Urinary bladder (tissue), 4 donors: ENCODE measurements around the gene BRME1. TPM values are rescaled to one million over a fixed set of nuclear protein-coding genes. Genes with fewer than 3 reads are reported as not detected.

Experiments
- DNase-seq: peaks from one replicate; pipeline ENCODE4 v3.0.0-alpha.2; 2015; ENCODE audit errors: extremely low spot score
- H3K27ac ChIP-seq: one replicate; pipeline ENCODE4 v1.5.1; 2013; ENCODE audit warnings: low read depth, mild to moderate bottlenecking, moderate library complexity
- H3K36me3 ChIP-seq: one replicate; pipeline ENCODE4 v1.6.1; 2013; ENCODE audit warnings: mild to moderate bottlenecking, moderate library complexity; ENCODE audit not compliant: insufficient read depth
- H3K4me1 ChIP-seq: one replicate; pipeline ENCODE4 v1.6.1; 2013; ENCODE audit warnings: mild to moderate bottlenecking, moderate library complexity; ENCODE audit not compliant: insufficient read depth
- H3K4me3 ChIP-seq: one replicate; pipeline ENCODE4 v1.5.1; 2013; ENCODE audit warnings: low read depth, low read length
- WGBS: extraction: QIAGEN DNeasy Blood & Tissue Kit; methylation state at CpG from one replicate; pipeline ENCODE4 v1.1.7; 2013; 5-methylcytosine and 5-hydroxymethylcytosine counted together
- polyA plus RNA-seq: library from polyadenylated mRNA; stranded (reverse); fragments of 200-250 nt; gene quantifications from one replicate; pipeline ENCODE4 v1.2.3, GENCODE V29; 2013
- total RNA-seq: library from RNA; depleted of rRNA; stranded (reverse); fragments of >200 nt; gene quantifications from one replicate; pipeline ENCODE4 v1.2.3, GENCODE V29; 2014
- donor health status: healthy with polysubstance abuse.
- donor health status: healthy.

Gene BRME1
- total and polyA plus RNA-seq, 2 donors: 2.0 to 2.2 TPM

DNA sequence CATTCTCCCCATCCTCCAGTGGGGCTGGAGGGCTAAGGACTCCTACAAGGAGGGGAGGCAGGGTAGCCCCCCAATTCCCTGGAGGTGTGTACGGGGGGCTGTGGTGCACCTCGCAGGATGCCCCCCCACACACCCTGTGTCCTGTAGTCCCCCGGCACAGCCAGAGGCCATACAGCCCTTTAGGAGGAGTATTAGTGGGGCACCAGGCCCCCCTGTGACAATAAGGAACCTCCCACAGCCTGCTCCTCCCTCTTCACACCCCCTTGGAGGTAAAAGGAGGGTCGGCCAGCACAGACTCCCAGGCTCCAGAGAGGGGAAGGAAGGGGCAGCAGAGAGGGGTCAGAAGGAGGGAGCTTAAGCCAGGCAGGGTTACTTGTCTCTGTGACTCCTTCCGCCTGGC is 29.1 kb downstream of the BRME1 start, which contains the start of gene NANOS3:
Gene NANOS3, plus strand, starts transcription at position 301 of the 400 bp plus-strand sequence. CDS start 115 bp downstream, outside the sequence.
- Histone ChIP-seq H3K27ac (no peak within 1 kb of the TSS), H3K36me3 (no peaks in the 10 kb centered on the region), H3K4me1 (no peaks in the 10 kb centered on the region), H3K4me3 (no peak within 1 kb of the TSS)
- no peak for DNase-seq
- WGBS: 51% methylated on average over 5 of the region's 5 CpGs

GRCh38 chr19:13875824-13876223 is 30.1 kb downstream of the BRME1 start:
- no peaks in the 10 kb centered on the region for H3K36me3 ChIP-seq
- no peak overlapping the region for H3K4me3 ChIP-seq
- DNase-seq: no peak
- 96% methylated on average over 5 of the region's 5 CpGs for WGBS
- no peaks in the 10 kb centered on the region for H3K4me1 ChIP-seq
- H3K27ac ChIP-seq: no peak overlapping the region

DNA sequence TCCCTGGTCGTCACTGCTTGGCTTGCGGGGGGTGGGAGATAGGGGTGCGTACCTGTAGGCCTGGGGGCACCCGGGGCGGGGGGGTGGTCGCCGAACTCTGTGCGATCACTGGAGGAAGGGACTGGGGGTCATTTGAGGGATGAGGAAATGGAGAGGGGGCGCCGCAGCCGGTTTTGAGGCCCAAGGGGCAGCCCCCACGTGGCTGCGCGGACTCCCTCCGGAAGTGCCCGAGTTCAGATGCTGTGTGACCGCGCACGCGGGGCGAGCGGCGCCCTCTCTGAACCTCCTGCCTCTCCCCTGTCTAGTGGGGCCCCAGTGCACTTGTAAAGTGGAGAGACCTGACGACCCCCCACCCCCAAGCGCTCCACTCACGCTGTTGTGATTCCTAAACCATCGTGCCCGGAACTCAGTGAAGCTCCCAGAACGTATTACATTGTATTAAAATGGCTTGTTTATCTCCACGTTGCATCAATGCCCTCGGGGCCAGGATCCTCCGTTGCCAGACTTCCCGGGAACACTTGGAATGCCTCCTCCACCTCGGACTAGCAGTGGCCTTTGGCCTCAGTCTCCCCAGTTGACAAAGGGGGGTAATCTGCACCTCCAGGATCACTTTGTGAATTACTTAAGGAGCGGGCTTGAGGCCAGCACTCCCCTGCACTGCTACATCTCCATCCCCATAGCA is 31.9 kb downstream of the BRME1 start:
- no peak overlapping the region for H3K27ac ChIP-seq
- H3K4me3 ChIP-seq: no peak overlapping the region
- WGBS: 54% methylated on average over 35 of the region's 35 CpGs
- H3K36me3 ChIP-seq: no peaks in the 10 kb centered on the region
- DNase-seq: no peak
- no peaks in the 10 kb centered on the region for H3K4me1 ChIP-seq

DNA sequence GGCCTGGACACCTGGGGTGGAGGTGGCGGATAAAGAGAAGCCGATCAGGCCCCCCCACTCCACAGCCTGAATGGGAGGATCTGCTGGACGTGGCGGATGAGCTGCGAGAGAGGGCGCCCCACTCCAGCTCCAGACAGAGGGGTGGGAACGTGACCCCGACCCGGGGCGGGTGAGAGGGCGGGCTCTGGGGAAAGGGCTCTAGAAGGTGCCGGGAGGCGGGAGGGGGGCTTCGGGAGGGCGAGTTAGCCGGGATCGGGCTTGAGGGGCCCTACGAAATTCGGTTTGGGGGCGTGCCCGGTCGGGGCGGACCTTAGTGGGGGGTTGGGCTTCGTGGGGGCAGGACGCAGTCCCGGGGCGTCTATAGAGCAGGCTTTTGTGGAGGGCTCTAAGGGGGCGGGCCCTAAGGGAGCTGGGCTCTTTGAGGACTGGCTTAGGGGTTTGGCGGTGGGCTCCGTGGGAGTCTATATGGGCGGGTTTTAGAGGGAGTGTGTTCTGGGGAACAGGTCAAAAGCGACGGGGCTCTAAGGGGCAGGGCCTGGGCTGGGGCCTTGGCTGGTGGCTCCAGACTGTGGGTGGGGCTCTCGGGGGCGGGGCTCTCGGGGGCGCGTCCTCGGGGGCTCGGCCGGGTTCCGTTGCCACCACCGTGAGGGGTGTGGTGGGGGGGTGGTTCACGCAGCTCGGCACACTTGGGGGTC is 33.1 kb downstream of the BRME1 start:
- peak overlapping the region; percentile 27 for H3K4me3 ChIP-seq
- no peaks in the 10 kb centered on the region for H3K36me3 ChIP-seq
- no peak for DNase-seq
- H3K27ac ChIP-seq: no peak overlapping the region
- WGBS: 4% methylated on average over 45 of the region's 45 CpGs
- no peaks in the 10 kb centered on the region for H3K4me1 ChIP-seq

DNA sequence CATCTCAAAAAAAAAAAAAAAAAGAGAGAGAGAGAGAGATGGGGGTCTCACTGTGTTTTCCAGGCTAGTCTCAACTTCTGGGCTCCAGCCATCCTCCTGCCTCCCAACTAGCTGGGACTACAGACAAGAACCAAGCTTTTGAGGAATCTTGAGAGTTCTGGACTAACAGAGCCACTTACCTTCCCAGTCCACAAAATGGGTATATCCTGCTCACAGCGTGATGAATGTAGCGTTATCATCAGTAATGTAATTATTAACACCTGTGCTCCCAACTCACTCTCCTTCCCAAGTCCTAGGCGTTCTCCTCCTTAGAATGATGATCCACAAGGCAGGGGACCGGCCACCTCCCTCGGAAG is 33.6 kb downstream of the BRME1 start:
- no peak for DNase-seq
- WGBS: 51% methylated on average over 5 of the region's 5 CpGs
- no peaks in the 10 kb centered on the region for H3K4me1 ChIP-seq
- no peak overlapping the region for H3K27ac ChIP-seq
- no peak overlapping the region for H3K4me3 ChIP-seq
- no peaks in the 10 kb centered on the region for H3K36me3 ChIP-seq

DNA sequence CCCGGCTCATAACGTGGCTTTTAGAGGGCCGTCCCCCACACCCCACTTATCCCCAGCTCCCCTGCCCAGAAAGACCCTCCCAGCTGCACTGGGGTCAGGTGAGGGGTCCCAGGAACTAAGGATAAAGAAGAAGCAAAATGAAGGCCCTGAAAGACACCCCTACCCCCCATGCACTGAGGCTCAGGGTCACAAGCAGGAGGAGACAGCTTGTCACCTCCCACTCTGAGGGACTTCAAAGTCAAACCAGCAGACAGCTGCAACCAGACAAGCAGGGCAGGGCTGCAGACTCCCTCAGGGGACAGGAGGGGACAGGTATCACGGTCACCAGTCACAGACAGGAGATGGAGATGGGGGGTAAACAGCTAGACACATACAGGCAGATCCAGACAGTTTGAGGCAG is 35.0 kb downstream of the BRME1 start:
- DNase-seq: no peak
- 91% methylated on average over 4 of the region's 4 CpGs for WGBS
- H3K36me3 ChIP-seq: no peaks in the 10 kb centered on the region
- H3K27ac ChIP-seq: no peak overlapping the region
- H3K4me3 ChIP-seq: no peak overlapping the region
- no peaks in the 10 kb centered on the region for H3K4me1 ChIP-seq

GRCh38 chr19:13869281-13869680 is 36.6 kb downstream of the BRME1 start:
- whole genome bisulfite sequencing: 69% methylated on average over 13 of the region's 13 CpGs
- no peaks in the 10 kb centered on the region for H3K4me1 ChIP-seq
- H3K27ac ChIP-seq: no peak overlapping the region
- H3K4me3 ChIP-seq: no peak overlapping the region
- H3K36me3 ChIP-seq: no peaks in the 10 kb centered on the region
- DNase-seq: no peak

DNA sequence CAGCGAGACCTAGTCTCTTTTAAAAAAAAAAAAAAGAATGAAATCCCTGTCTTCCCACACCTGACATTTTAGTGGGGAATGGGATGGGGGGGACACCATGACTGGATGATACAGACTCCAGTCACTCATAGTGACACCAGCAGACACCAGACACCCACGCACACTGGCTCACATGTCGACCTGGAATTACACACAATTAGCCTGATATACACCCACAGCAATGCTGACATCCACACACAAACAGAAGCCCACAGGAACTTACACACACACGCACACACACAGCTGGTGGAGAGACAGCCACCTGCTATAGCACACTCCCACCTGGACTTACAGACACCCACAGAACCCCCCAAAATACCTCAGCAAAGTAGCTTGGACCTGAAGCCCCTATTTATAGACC is 37.3 kb downstream of the BRME1 start:
- no peaks in the 10 kb centered on the region for H3K36me3 ChIP-seq
- no peaks in the 10 kb centered on the region for H3K4me1 ChIP-seq
- DNase-seq: no peak
- no peak overlapping the region for H3K4me3 ChIP-seq
- H3K27ac ChIP-seq: no peak overlapping the region
- 80% methylated on average over 4 of the region's 4 CpGs for WGBS

GRCh38 chr19:13866463-13867046 is 39.4 kb downstream of the BRME1 start:
- no peak for DNase-seq
- H3K27ac ChIP-seq: no peak overlapping the region
- 73% methylated on average over 15 of the region's 15 CpGs for WGBS
- no peak overlapping the region for H3K4me3 ChIP-seq
- no peaks in the 10 kb centered on the region for H3K4me1 ChIP-seq
- H3K36me3 ChIP-seq: no peaks in the 10 kb centered on the region

- DNase-seq: no peak
- H3K36me3 ChIP-seq: no peaks in the 10 kb centered on the region
- H3K27ac ChIP-seq: no peak overlapping the region
- H3K4me1 ChIP-seq: no peaks in the 10 kb centered on the region
- WGBS: 1% methylated on average over 82 of the region's 82 CpGs
- H3K4me3 ChIP-seq: peak overlapping the region; percentile 50
Measured at GRCh38 chr19:13865571-13866462, 40.1 kb downstream of the BRME1 start.

GRCh38 chr19:13864667-13865570 is 41.0 kb downstream of the BRME1 start:
- Histone ChIP-seq H3K27ac (no peak overlapping the region), H3K36me3 (no peaks in the 10 kb centered on the region), H3K4me3 (peak overlapping the region; percentile 50), H3K4me1 (no peaks in the 10 kb centered on the region)
- no peak for DNase-seq
- 4% methylated on average over 102 of the region's 113 CpGs for whole genome bisulfite sequencing

- no peak for DNase-seq
- Histone ChIP-seq H3K27ac (no peak overlapping the region), H3K4me1 (no peaks in the 10 kb centered on the region), H3K36me3 (no peaks in the 10 kb centered on the region), H3K4me3 (no peak overlapping the region)
- 39% methylated on average over 13 of the region's 13 CpGs for WGBS
Measured at GRCh38 chr19:13864046-13864666, 41.8 kb downstream of the BRME1 start.
